Measurements from ENCODE around the gene CYTH3.

CYTH3 gene

DNA sequence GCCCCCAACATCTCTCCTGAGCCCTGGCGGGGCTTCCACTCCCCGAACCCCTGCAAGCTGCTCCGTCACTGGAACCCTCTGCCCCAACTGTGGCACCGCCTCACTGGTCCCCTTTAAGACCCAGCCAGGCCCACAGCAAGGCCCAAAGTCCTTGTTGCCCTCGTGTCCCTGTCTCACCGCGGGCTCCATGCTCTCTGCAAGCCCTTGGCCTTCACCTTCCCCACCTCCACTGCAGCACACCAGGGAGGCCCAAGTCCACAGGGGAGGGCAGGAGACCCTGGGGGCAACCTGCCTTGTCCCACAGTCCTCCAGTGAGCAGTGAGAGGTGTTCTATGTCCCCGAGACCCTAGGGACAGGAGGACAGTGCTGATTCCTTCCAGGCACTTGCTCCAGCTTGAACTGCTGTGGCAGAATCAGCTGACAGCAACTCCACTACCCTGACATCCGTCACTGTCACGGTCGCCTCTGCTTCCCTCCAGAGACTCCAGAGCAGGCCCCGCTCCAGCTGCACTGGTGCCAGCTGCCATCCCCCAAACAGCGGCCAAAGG is 105.3 kb downstream of the CYTH3 start:
- H3K27ac Mint-ChIP-seq: no peak overlapping the region
- no peaks in the 10 kb centered on the region for H3K36me3 Mint-ChIP-seq (ENCODE audit: low read depth)
- no peak overlapping the region for H3K4me3 Mint-ChIP-seq
- no peaks in the 10 kb centered on the region for H3K9me3 Mint-ChIP-seq
- H3K27me3 Mint-ChIP-seq (ENCODE audit: low read depth): no peaks in the 10 kb centered on the region
- no peaks in the 10 kb centered on the region for H3K4me1 Mint-ChIP-seq (ENCODE audit: low read depth)

DNA sequence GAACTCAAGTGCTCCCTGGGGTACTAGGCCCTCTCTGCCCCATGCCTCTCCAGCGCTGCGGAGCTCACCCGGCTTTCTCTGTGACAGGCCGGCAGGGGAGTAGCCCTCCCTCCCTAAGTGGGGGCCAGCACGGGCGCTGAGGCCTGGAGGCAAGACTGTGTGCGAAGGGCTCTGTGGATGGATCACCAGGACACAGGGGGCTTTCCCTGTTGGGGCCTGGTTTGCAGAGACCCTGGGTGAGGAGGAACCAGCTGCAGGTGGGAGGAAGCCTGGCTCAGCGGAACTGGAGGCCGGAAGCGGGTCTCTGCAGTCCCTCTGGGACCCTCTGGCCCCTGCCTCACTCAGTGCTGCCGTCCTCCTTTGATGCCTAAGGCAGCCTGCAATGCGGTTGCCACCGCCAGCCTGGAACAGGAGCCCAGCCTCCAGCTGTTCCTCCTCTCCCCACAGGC is 106.0 kb downstream of the CYTH3 start:
- Mint-ChIP-seq H3K4me3 (no peak overlapping the region), H3K27ac (no peak overlapping the region), H3K4me1 (ENCODE audit: low read depth) (peaks cover 3% of the 10 kb centered on the region), H3K27me3 (ENCODE audit: low read depth) (no peaks in the 10 kb centered on the region), H3K9me3 (no peaks in the 10 kb centered on the region), H3K36me3 (ENCODE audit: low read depth) (peaks cover 3% of the 10 kb centered on the region)

DNA sequence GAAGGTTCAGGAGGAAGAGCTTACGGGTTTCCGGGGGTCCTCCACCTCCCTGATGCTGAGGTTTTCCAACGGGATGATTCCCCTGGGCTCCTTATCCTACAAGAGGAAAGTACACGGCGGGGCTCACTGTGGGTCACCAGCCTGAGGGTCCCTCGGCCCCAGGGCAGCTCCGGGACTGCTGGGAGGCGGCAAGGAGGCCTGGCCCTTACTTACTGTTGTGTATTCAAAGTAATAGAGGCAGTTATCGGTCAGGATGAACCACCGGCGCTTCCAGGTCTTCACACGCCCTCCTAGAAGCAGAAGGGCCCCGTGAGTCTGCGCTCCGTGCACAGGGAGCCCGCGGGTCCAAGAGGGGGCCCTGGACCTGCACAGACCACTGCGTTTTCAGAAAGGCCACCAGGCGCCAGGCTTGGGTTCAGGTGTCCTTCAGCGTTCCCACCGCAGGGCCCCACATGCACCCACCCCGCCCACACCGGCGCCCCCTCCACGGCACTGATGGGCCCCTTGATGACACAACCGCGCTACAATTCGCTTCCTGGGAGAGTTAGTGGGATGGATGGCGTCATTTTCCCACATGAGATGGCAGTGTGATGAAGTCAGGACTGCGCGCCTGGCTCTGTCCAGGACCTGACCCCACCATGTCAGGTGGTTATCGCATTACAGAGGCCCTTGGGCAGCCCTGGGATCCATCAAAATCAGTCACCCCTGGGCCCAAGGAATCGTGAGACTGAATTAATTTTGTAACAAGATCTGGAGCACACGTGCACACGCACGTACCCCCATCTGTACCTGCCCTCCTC is 106.7 kb downstream of the CYTH3 start:
- Mint-ChIP-seq H3K36me3 (ENCODE audit: low read depth) (peaks cover 4% of the 10 kb centered on the region), H3K9me3 (no peaks in the 10 kb centered on the region), H3K4me3 (no peak overlapping the region), H3K27ac (no peak overlapping the region), H3K27me3 (ENCODE audit: low read depth) (no peaks in the 10 kb centered on the region), H3K4me1 (ENCODE audit: low read depth) (peaks cover 4% of the 10 kb centered on the region)

DNA sequence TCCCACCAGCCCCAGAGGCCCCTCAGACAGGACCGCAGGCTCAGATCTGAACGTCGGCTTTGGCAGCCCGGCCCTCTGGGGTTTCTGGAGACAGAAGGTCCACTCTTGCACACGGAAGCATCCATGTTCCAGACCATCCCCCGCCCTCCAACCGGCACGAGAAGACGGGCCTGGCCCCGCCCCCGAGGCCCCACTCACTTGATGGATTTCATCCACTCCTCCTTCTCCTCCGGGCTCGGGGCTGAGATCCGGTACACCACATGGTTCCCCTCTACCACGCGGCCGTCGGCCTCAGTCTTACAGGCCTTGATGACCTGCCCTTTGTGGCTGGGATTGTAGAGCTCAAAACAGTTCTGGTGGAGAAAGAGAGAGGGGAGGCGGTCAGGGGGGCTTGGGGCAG is 107.3 kb downstream of the CYTH3 start:
- no peak overlapping the region for H3K4me3 Mint-ChIP-seq
- H3K27ac Mint-ChIP-seq: no peak overlapping the region
- no peaks in the 10 kb centered on the region for H3K27me3 Mint-ChIP-seq (ENCODE audit: low read depth)
- H3K36me3 Mint-ChIP-seq (ENCODE audit: low read depth): peaks cover 7% of the 10 kb centered on the region
- no peaks in the 10 kb centered on the region for H3K9me3 Mint-ChIP-seq
- H3K4me1 Mint-ChIP-seq (ENCODE audit: low read depth): peaks cover 4% of the 10 kb centered on the region

DNA sequence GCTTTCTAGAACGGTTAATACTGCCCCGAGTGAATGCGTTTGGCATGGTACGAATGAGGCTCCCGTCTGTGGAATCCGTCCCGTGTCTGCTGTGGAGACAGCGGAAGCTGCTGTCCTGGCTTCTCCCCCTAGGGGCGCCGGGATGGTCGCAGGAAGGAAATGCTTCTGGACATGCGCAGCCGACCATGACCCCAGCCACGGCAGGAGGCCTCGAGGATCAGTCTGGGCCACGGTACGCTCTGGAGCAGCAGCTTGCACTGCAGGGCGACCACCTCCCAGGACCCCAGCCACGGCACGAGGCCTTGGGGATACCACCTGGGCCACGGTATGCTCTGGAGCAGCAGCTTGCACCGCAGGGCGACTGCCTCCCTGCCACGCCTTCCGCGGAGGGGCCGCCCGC is 107.9 kb downstream of the CYTH3 start:
- Mint-ChIP-seq H3K4me1 (ENCODE audit: low read depth) (peaks cover 4% of the 10 kb centered on the region), H3K36me3 (ENCODE audit: low read depth) (peaks cover 7% of the 10 kb centered on the region), H3K9me3 (no peaks in the 10 kb centered on the region), H3K27ac (no peak overlapping the region), H3K27me3 (ENCODE audit: low read depth) (no peaks in the 10 kb centered on the region), H3K4me3 (no peak overlapping the region)

DNA sequence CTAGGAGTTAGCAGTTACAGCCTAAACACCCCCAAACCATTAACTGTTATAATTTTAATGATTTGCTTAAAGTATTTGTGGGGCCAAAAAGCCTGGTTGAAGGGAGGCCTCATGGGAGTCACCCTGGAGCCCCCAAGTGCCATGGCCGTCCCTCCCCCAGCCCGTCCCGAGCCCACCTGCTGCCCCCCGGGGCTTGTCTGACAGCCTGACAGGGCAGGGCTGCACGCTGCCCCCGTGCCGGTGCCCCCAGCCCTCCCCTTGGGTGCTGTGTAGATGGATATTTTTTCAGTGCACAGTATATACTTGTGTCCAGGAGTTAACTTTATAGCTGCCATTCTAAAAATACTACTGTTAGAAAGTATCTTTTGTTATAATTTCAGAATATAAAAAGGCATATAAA is 108.4 kb downstream of the CYTH3 start:
- Mint-ChIP-seq H3K4me3 (no peak overlapping the region), H3K36me3 (ENCODE audit: low read depth) (peaks cover 9% of the 10 kb centered on the region), H3K4me1 (ENCODE audit: low read depth) (peaks cover 4% of the 10 kb centered on the region), H3K9me3 (no peaks in the 10 kb centered on the region), H3K27me3 (ENCODE audit: low read depth) (no peaks in the 10 kb centered on the region), H3K27ac (no peak overlapping the region)

DNA sequence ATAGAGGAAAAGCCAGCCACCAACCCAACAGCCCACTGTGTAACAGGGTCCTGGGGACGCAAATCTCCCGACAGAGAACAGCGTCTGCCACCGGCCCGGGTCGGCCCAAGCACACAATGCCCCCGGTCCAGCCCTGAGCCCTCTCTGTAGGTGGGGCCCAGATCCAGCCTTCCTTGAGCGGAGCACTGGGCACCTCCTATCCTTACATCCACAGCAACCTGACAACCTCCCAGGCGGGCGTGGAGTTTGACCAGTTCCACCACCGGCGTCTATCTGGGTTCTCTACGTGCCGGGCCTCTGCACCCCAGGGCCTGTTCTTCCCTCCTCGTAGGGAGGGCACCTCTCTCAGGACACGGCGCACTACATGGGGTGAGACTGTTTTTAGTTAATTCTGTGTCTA is 109.0 kb downstream of the CYTH3 start:
- Mint-ChIP-seq H3K27ac (no peak overlapping the region), H3K9me3 (no peaks in the 10 kb centered on the region), H3K27me3 (ENCODE audit: low read depth) (no peaks in the 10 kb centered on the region), H3K4me3 (no peak overlapping the region), H3K4me1 (ENCODE audit: low read depth) (peaks cover 4% of the 10 kb centered on the region), H3K36me3 (ENCODE audit: low read depth) (peaks cover 11% of the 10 kb centered on the region)

DNA sequence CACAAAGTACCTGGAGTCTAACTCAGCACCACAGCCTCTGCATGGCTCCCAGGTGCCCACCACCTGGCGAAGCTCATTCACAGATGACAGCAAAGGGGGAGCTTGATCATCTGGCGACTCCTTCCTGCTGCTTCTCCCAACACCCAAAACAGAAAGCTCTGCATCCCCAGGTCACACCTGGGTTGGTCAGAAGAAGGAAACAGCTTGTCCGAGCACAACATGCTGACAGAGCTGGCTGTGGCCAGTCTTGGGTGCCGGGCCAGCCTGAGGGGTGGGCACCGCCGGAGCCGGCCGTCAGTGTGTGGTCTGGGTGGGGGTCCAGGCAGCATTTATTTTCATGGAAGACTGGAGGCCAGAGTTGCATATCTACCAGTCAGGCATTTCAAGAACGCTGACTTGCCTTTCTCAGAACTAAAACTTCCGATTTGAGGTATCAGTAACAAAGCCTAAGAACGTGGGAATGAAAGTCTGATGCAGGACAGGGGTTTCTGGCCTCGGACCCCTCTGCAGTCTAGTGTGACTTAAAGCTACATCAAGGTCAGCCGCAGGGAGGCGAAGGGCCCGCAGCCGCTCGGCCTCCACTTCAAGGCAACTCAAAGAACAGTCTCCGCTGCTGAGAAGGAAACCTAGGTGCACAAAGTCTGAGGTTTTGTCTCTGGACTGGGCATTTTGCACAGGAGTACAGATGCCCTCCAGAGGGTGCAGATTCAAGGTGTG is 109.6 kb downstream of the CYTH3 start:
- Mint-ChIP-seq H3K4me1 (ENCODE audit: low read depth) (peaks cover 4% of the 10 kb centered on the region), H3K27me3 (ENCODE audit: low read depth) (no peaks in the 10 kb centered on the region)

DNA sequence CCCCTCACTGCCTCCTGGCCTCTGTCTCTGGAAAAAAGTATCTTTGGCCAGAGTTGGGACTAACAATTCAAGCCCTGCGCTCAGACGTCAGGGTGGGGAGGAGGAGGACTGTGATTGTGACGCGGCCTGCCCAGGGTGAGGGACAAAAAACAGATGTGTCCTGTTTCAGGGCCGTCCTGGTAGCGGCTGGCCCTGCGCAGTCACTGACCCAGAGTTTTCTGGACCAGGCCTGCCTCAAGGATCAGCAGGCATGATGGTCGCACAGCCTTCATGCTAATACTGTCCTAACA is 110.1 kb downstream of the CYTH3 start:
- Mint-ChIP-seq H3K27me3 (ENCODE audit: low read depth) (no peaks in the 10 kb centered on the region), H3K4me3 (no peak overlapping the region), H3K36me3 (ENCODE audit: low read depth) (peaks cover 19% of the 10 kb centered on the region), H3K4me1 (ENCODE audit: low read depth) (peaks cover 4% of the 10 kb centered on the region), H3K9me3 (no peaks in the 10 kb centered on the region), H3K27ac (no peak overlapping the region)

More for the DNA sequence above, 109.6 kb downstream of the CYTH3 start:
- Mint-ChIP-seq H3K4me3 (no peak overlapping the region), H3K27ac (no peak overlapping the region), H3K36me3 (ENCODE audit: low read depth) (peaks cover 14% of the 10 kb centered on the region), H3K9me3 (no peaks in the 10 kb centered on the region)

DNA sequence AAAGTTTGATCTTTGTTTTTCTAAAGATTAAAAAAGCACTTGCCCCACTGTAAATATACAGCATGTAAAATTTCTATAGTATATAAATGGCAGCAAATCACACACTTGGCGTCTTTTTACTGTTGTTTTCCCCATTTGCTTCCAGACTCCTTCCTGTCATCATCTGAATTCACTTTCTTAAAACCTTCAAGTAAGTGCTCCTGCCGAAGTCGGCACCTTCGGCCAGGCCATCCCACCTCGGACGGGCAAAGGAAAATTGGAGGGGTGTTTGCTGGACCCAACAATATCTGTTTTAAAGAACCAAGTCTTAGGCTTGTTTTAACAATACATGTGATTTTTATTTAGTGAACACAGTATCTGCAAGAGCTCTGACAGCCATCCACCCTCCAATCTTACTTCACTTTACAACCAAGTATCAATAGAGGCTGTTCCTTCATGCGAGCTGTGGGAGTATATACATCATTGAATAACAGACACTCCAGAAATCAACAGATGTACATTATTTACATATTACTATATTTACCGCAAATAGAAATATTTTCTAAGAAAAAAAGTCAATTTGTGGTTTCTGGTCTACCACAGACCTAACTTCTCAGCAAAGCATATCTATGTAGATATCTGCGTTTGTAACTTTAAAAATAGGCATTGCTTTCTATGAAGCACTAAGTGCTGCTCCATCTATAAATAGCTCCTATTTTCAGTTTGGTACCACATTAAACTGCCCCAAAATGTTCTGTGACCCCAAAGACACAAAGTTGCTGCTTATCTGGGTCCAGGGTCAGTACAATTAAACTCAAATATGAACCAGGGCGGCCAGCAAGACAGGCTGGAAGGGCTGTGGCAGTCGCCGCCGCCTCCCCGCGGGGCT is 110.7 kb downstream of the CYTH3 start:
- no peak overlapping the region for H3K4me3 Mint-ChIP-seq
- peaks cover 4% of the 10 kb centered on the region for H3K4me1 Mint-ChIP-seq (ENCODE audit: low read depth)
- H3K27me3 Mint-ChIP-seq (ENCODE audit: low read depth): no peaks in the 10 kb centered on the region
- no peaks in the 10 kb centered on the region for H3K9me3 Mint-ChIP-seq
- peaks cover 20% of the 10 kb centered on the region for H3K36me3 Mint-ChIP-seq (ENCODE audit: low read depth)
- no peak overlapping the region for H3K27ac Mint-ChIP-seq

DNA sequence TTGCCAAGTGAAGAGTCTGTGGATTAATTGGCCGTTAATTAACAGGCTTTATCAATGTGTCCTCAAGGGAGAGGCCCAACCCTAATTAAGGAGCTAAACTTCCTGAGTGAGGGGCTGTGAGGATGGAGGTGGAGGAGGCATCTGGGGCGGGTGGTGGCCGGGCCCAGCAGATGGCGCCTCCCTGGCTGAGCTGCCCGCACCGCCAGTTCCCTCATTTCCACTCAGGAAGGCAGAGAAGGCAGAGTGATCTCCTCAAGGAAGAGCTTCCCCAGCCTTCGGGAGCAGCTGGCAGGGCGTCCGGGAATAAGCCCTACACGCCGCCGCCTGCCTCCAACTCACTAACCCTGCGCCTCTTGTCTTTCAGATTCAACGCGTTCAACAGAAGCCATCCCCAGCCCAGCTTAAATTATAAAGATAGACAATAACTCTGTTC is 112.2 kb downstream of the CYTH3 start:
- Mint-ChIP-seq H3K9me3 (no peaks in the 10 kb centered on the region), H3K36me3 (ENCODE audit: low read depth) (peaks cover 32% of the 10 kb centered on the region), H3K27ac (no peak overlapping the region), H3K4me3 (no peak overlapping the region), H3K27me3 (ENCODE audit: low read depth) (no peaks in the 10 kb centered on the region), H3K4me1 (ENCODE audit: low read depth) (peaks cover 4% of the 10 kb centered on the region)

DNA sequence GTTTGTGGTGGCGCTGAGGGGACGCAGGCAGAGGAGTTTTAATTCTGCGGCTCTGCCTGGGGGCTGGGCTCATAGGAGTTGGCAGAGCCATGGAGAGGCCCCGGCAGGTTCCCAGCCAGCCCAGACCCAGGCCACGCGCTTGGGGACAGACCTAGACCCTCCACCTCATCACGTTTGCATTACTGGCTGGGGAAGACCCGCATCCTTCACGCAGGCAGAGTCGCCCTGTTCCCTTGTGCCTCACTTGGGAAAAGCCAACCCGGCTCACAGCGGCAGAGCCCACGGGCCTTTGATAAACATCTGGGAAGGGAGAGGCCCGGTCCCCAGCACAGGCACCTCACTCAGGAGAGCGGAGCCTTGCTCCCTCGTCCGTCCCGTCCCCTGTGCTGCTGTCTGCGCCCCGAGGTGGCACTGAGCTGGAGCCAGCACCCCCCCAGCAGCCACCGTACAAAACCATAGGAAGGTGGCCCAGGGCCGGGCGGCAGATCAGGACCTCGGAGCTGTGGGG is 112.8 kb downstream of the CYTH3 start:
- Mint-ChIP-seq H3K4me3 (no peak overlapping the region), H3K36me3 (ENCODE audit: low read depth) (peaks cover 34% of the 10 kb centered on the region), H3K9me3 (no peaks in the 10 kb centered on the region), H3K27me3 (ENCODE audit: low read depth) (no peaks in the 10 kb centered on the region), H3K27ac (no peak overlapping the region), H3K4me1 (ENCODE audit: low read depth) (peaks cover 4% of the 10 kb centered on the region)

DNA sequence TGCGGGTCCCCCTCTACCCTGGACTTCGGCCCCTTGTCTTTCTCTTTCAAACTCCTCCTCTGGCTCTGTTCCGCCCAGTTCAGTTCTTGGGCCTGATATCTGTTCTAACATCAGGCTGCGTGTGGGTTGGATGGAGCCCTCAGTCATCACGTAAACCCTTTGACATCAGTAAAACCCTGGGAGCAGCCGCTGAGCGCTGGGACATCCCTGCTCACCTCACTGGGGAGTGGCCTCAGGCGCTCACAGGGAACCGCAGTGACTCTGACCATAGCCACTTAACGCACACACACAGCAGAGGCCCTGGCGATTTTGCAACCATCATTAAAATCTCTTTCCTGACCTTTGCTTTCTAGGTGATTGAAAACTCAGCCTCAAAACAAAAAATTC is 113.3 kb downstream of the CYTH3 start:
- H3K27me3 Mint-ChIP-seq (ENCODE audit: low read depth): no peaks in the 10 kb centered on the region
- peaks cover 4% of the 10 kb centered on the region for H3K4me1 Mint-ChIP-seq (ENCODE audit: low read depth)
- no peak overlapping the region for H3K4me3 Mint-ChIP-seq
- no peaks in the 10 kb centered on the region for H3K9me3 Mint-ChIP-seq
- no peak overlapping the region for H3K27ac Mint-ChIP-seq
- peaks cover 34% of the 10 kb centered on the region for H3K36me3 Mint-ChIP-seq (ENCODE audit: low read depth)

DNA sequence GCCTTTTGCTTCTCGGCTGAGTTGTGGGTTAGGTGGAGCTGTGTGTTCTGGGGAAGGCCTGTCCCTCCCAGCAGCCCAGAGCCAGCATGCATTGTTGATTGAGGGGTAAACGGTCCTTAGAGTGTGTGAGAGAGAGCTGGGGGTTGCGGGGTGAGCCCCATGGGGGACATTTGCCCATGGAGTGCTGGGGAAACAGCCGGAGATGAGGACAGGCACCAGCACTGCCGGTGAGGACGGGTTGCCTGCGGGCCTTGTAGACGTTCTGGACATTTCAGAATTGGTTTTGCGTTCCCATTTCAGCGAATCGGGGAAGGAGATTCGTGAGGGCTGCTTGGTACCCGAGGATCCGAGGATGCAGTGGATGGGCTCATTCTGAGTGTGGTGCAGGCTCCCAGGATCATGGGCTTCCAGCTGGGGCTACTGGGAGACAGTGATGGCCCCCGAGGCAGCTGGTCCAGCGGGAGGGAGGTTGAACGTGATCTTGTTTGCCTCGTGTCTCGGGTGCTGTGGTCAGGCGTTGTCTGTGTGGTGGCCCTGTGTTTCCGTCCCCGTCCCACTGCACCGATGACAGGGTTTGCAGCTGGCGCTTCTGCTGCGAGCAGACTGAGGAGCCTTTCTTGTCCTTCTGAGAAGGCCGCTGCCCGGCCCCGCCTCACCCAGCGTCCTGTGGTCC is 113.9 kb downstream of the CYTH3 start:
- no peak overlapping the region for H3K27ac Mint-ChIP-seq
- H3K36me3 Mint-ChIP-seq (ENCODE audit: low read depth): peaks cover 34% of the 10 kb centered on the region
- no peaks in the 10 kb centered on the region for H3K9me3 Mint-ChIP-seq
- H3K4me3 Mint-ChIP-seq: no peak overlapping the region
- no peaks in the 10 kb centered on the region for H3K27me3 Mint-ChIP-seq (ENCODE audit: low read depth)
- peaks cover 4% of the 10 kb centered on the region for H3K4me1 Mint-ChIP-seq (ENCODE audit: low read depth)

Data from T-helper 1 cell treated with Interleukin-12 subunit alpha and Interleukin-12 subunit beta and Interleukin-4 antibody, amounts not matched to agents 30 μg/mL and 1 μg/mL, for 36 hours (primary cell).